NT2/D1 (cell line): ENCODE results near the gene POLE2.

Experiments
- DNase-seq: peaks from one replicate; pipeline ENCODE4 v3.0.0-alpha.2; 2011; ENCODE audit warnings: low read depth, low spot score
- H3K27me3 ChIP-seq: 2 replicates; pipeline ENCODE4 v1.6.0; 2011; ENCODE audit warnings: mild to moderate bottlenecking; ENCODE audit not compliant: insufficient read length, insufficient read depth
- H3K36me3 ChIP-seq: 2 replicates; pipeline ENCODE4 v1.6.1; 2011; ENCODE audit warnings: mild to moderate bottlenecking, low read length, mixed read lengths; ENCODE audit not compliant: insufficient read depth, insufficient read length
- H3K4me1 ChIP-seq: 2 replicates; pipeline ENCODE4 v1.5.1; 2011; ENCODE audit not compliant: insufficient read depth, insufficient read length
- H3K4me3 ChIP-seq: 2 replicates; pipeline ENCODE4 v1.5.1; 2011; ENCODE audit warnings: low read depth; ENCODE audit not compliant: insufficient read length
- H3K9ac ChIP-seq: 2 replicates; pipeline ENCODE4 v1.6.0; 2011; ENCODE audit warnings: low read depth; ENCODE audit not compliant: insufficient read length
- H3K9me3 ChIP-seq: 2 replicates; pipeline ENCODE4 v1.5.1; 2011; ENCODE audit warnings: mild to moderate bottlenecking, low read length; ENCODE audit not compliant: insufficient read depth
- SUZ12 ChIP-seq: IDR thresholded peaks from 2 replicates; pipeline ENCODE4 v1.6.1; 2011; ENCODE audit not compliant: insufficient read length, insufficient read depth; ENCODE audit errors: extremely low read depth
- YY1 ChIP-seq: IDR thresholded peaks from 2 replicates; pipeline ENCODE4 v1.6.1; 2011; ENCODE audit not compliant: insufficient read length, insufficient read depth
- ZNF274 ChIP-seq: IDR thresholded peaks from 2 replicates; pipeline ENCODE4 v1.6.1; 2011; ENCODE audit warnings: mild to moderate bottlenecking, low read depth, low read length

The POLE2 gene

GRCh38 chr14:49653508-49653907 is 34.5 kb downstream of the POLE2 start:
- Histone ChIP-seq H3K9me3 (no peaks in the 10 kb centered on the region), H3K4me1 (no peaks in the 10 kb centered on the region), H3K36me3 (peaks cover 41% of the 10 kb centered on the region), H3K4me3 (no peak overlapping the region), H3K27me3 (no peaks in the 10 kb centered on the region), H3K9ac (no peak overlapping the region)
- TF ChIP-seq SUZ12 (no peak), YY1 (no peak), ZNF274 (no peak)
- no peak for DNase-seq

DNA sequence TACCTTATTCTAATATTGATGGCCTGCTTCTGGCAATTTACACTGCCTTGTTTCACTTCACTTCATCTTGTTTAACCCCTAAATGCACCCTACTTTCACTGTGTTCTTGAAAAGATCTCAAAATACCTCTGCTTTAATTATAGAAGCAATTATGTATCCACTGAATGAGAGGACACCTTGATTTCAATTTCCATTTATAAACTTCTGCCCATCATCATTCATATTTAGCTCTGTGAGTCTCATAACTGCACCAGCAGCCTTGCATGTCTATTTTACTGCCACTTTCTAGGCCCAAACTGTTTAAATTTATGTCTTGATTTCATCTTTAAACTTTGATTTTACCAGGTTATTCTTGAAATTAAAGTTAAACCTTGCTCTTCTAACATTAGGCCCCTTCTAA is 45.9 kb downstream of the POLE2 start:
- no peaks in the 10 kb centered on the region for H3K4me1 ChIP-seq
- H3K36me3 ChIP-seq, result peaks cover 34% of the 10 kb centered on the region
- TF ChIP-seq ZNF274 (no peak), SUZ12 (no peak), YY1 (no peak)
- H3K9me3 ChIP-seq, result no peaks in the 10 kb centered on the region
- no peaks in the 10 kb centered on the region for H3K27me3 ChIP-seq
- DNase-seq, result no peak
- H3K9ac ChIP-seq, result no peak overlapping the region
- H3K4me3 ChIP-seq, result no peak overlapping the region

DNA sequence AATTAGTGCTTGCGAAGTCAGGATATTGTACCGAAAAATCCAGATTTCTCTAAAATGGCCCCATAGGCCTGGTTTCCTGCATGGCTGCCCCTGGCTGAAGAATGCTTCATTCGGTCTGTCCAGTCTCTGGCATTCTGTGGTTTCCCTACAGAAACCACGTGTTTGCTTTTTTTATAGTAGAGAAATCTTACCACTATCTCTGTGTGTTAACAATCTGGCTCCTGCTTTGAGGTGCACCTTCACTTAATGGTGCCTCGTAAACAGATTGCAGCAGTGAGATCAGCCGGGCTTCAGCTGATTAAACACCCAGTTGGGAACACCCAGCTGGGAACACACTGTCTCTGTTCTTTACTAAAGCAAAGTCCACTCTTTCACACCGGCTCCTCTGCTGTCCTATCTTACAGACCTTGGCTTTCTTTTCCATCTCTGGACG is 46.3 kb downstream of the POLE2 start:
- no peak for DNase-seq
- Histone ChIP-seq H3K9me3 (no peaks in the 10 kb centered on the region), H3K27me3 (no peaks in the 10 kb centered on the region), H3K4me1 (no peaks in the 10 kb centered on the region), H3K9ac (no peak overlapping the region), H3K36me3 (peaks cover 35% of the 10 kb centered on the region), H3K4me3 (no peak overlapping the region)
- TF ChIP-seq YY1 (no peak), ZNF274 (no peak), SUZ12 (no peak)

DNA sequence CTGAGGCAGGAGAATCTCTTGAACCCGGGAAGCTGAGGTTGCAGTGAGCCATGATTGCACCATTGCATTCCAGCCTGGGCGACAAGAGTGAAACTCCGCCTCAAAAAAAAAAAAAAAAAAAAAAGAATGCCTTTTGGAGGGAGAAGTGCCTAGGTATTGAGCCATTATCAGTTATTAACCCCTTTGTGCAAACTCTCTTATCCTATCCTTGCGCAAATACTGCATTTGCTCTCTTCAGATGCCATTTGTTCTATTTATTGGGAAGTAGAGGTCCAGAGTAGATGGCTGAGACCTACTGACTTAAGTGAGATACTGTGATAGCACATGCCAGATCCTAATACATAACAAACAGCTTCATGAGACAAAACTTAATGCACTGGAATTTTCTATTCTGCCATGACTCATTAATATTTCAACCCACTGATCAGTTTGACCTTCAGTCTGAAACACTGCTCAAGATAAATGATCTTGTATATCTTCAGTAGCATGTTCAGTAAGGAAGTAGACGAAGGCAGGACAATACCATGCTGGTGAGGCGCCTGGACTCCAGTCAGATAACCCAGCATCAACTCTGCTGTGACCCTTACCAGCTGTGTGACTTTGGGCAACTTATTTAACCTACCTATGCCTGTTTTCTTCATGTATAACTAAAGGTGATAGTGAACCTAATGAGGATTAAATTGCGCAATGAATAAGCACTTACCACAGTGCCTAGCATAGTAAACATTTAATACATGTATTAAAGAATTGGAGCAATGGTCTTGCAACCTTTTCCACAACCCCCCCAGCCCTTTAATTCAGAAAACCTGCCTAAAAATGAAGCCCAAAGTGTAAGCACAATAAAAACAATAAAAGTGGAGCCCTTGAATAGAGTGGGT is 47.2 kb downstream of the POLE2 start:
- Histone ChIP-seq H3K4me3 (no peak overlapping the region), H3K27me3 (no peaks in the 10 kb centered on the region), H3K36me3 (peaks cover 38% of the 10 kb centered on the region), H3K9ac (no peak overlapping the region), H3K9me3 (no peaks in the 10 kb centered on the region), H3K4me1 (no peaks in the 10 kb centered on the region)
- no peak for DNase-seq
- TF ChIP-seq ZNF274 (no peak), YY1 (no peak), SUZ12 (no peak)

DNA sequence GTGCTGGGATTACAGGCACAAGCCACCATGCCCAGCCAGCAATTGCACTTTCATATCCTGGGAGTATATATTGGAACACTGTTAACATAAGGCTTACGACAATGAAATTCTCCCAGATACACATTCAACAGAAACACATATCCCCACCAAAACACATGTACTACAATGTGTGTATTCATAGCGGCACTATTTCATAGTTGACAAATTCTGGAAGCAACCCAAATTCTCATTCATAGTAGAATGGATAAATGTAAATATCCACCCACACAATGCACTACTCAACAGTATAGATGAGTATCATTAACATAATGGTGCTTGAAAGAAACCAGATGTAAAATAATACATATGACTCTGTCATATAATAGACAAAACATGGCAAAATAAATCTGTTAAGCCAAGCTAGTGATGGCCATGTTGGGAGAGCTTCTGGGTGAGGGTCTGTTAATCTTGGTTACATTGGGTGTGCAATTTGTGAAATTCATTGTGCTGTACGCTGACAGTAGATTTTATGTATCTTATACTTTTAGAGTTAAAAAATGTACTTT is 50.4 kb downstream of the POLE2 start:
- Histone ChIP-seq H3K27me3 (no peaks in the 10 kb centered on the region), H3K9ac (no peak overlapping the region), H3K4me1 (no peaks in the 10 kb centered on the region), H3K9me3 (no peaks in the 10 kb centered on the region), H3K4me3 (no peak overlapping the region), H3K36me3 (peaks cover 34% of the 10 kb centered on the region)
- no peak for DNase-seq
- TF ChIP-seq YY1 (no peak), ZNF274 (no peak), SUZ12 (no peak)

DNA sequence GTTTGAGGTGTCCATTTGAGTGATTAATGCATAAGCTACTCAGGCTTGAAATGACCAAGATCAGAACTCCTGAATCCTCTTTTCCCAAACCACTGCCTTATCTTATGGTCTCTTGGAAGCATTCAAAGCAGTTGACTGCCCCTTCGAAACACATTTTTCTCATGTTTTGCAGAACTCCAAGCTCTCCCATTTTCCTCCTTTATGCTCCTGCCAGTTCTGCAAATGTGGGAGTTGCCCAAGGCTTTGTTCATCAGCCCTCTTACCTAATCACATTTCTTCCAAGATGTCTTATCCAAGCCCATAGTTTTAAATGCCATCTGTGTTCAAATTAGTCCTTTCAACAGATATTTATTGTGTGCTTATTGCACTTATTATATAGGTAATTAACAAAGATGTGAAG is 51.1 kb downstream of the POLE2 start:
- no peaks in the 10 kb centered on the region for H3K27me3 ChIP-seq
- no peaks in the 10 kb centered on the region for H3K4me1 ChIP-seq
- H3K36me3 ChIP-seq, result peaks cover 34% of the 10 kb centered on the region
- no peak for DNase-seq
- H3K4me3 ChIP-seq, result no peak overlapping the region
- no peaks in the 10 kb centered on the region for H3K9me3 ChIP-seq
- H3K9ac ChIP-seq, result no peak overlapping the region
- no peak for TF ChIP-seq ZNF274
- TF ChIP-seq YY1, result no peak
- no peak for TF ChIP-seq SUZ12

DNA sequence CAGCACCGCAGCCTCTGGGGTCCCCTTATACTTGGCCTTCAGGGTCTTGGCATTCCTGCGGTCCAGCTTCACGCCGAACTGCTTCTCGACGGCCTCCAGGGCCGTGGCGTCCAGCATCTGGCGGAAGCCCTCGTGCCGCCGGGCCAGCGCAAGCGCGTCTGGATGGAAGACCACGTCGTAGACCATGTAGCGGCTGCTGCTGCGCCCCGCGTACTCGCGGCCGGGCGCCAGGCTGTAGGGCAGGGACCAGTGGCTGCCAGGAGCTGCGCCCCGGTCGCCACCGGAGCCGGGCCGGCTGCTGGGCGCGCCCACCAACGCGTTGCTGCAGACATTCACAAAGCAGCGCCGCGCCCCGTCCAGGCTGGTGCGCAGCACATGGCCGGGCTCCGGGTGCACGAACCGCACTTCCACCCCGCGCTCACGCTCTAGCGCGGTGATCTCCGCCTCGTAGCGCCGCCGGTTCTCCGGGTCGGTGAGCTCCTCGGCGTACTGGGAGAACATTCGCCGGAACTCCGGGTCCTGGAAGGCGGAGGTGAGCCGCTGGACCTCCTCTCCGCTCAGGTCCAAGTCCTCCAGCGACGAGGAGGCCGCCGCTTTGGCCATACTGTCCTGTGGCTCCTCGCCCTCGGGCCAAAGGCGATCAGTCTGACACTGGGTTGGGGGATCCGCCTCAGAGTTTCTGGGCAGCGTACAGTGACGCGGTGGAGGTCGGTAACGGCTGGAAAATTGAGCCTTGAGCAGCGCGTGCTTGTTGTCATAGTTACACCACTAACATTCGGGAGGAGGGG is 53.3 kb downstream of the POLE2 start, which contains the start of gene DNAAF2:
DNAAF2 (minus strand) TSS at position 698 of the 788 bp plus-strand sequence; CDS start at position 603, 95 bp downstream.
- DNase-seq, result peak; percentile 47
- TF ChIP-seq YY1 (no peak), SUZ12 (no peak)

More for the DNA sequence above, 53.3 kb downstream of the POLE2 start, which contains the start of gene DNAAF2:
- Histone ChIP-seq H3K4me1 (no peaks in the 10 kb centered on the region), H3K4me3 (peak within 1 kb of the TSS; percentile 96), H3K27me3 (no peaks in the 10 kb centered on the region), H3K9ac (peak within 1 kb of the TSS; percentile 99), H3K36me3 (peaks cover 37% of the 10 kb centered on the region), H3K9me3 (no peaks in the 10 kb centered on the region)
